GM23248 (cell line): ENCODE results near the gene GPN2. TPM values are rescaled to one million over a fixed set of nuclear protein-coding genes. Genes with fewer than 3 reads are reported as not detected.

Source experiments
- DNase-seq: peaks from one replicate; pipeline ENCODE4 v3.0.0-alpha.2; 2015
- H2AFZ ChIP-seq: fragments of 200-600 bp; sonication (generic); 2 replicates; pipeline ENCODE4 v1.6.1; 2016; ENCODE audit warnings: antibody characterized with exemption
- H3F3A ChIP-seq: fragments of 200-600 bp; sonication (generic); 2 replicates; pipeline ENCODE4 v1.6.1; 2016; ENCODE audit warnings: mild to moderate bottlenecking, antibody characterized with exemption, mixed run types; ENCODE audit not compliant: insufficient read depth
- H3K27ac ChIP-seq: fragments of 200-600 bp; sonication (generic); 2 replicates; pipeline ENCODE4 v1.5.1; 2016; ENCODE audit warnings: mild to moderate bottlenecking
- H3K27me3 ChIP-seq: fragments of 200-600 bp; sonication (generic); replicated peaks from 2 replicates; pipeline ENCODE4 v1.6.1; 2016; ENCODE audit warnings: mild to moderate bottlenecking; ENCODE audit not compliant: insufficient read depth
- H3K36me3 ChIP-seq: fragments of 200-600 bp; sonication (generic); 2 replicates; pipeline ENCODE4 v1.6.1; 2016; ENCODE audit warnings: low read depth, mild to moderate bottlenecking
- H3K4me1 ChIP-seq: fragments of 200-600 bp; sonication (generic); 2 replicates; pipeline ENCODE4 v1.6.1; 2016; ENCODE audit warnings: mild to moderate bottlenecking; ENCODE audit not compliant: insufficient read depth
- H3K4me2 ChIP-seq: fragments of 200-600 bp; sonication (generic); one replicate; pipeline ENCODE4 v1.6.1; 2016; ENCODE audit warnings: mild to moderate bottlenecking; ENCODE audit not compliant: unreplicated experiment
- H3K4me3 ChIP-seq: fragments of 200-600 bp; sonication (generic); 2 replicates; pipeline ENCODE4 v1.5.1; 2016; ENCODE audit warnings: mild to moderate bottlenecking
- H3K79me2 ChIP-seq: fragments of 200-600 bp; sonication (generic); 2 replicates; pipeline ENCODE4 v1.6.1; 2016; ENCODE audit warnings: mild to moderate bottlenecking; ENCODE audit not compliant: insufficient read depth
- H3K9ac ChIP-seq: fragments of 200-600 bp; sonication (generic); 2 replicates; pipeline ENCODE4 v1.6.1; 2016; ENCODE audit warnings: mild to moderate bottlenecking
- H3K9me2 ChIP-seq: fragments of 200-600 bp; sonication (generic); 2 replicates; pipeline ENCODE4 v1.6.1; 2016; ENCODE audit warnings: mixed run types, mild to moderate bottlenecking, moderate library complexity; ENCODE audit not compliant: insufficient read depth
- H3K9me3 ChIP-seq: fragments of 200-600 bp; sonication (generic); one replicate; pipeline ENCODE4 v1.6.1; 2017; ENCODE audit warnings: low read depth
- H4K20me1 ChIP-seq: fragments of 200-600 bp; sonication (generic); 2 replicates; pipeline ENCODE4 v1.6.0; 2016; ENCODE audit not compliant: insufficient read depth
- EZH2 ChIP-seq: fragments of 200-600 bp; sonication (generic); IDR thresholded peaks from 2 replicates; pipeline ENCODE4 v1.6.1; 2018; ENCODE audit warnings: antibody characterized with exemption, mild to moderate bottlenecking; ENCODE audit not compliant: insufficient read depth, poor library complexity, severe bottlenecking
- EZH2phosphoT487 ChIP-seq: fragments of 200-600 bp; sonication (generic); IDR thresholded peaks from 2 replicates; pipeline ENCODE4 v1.6.1; 2018; ENCODE audit warnings: antibody characterized with exemption, moderate library complexity, mild to moderate bottlenecking, low read depth; ENCODE audit not compliant: insufficient read depth
- WGBS, 2 experiments: methylation state at CpG; one replicate each; pipeline ENCODE4 v1.1.6; 2015 to 2017; ENCODE audit warnings: low lambda C conversion rate in 2 of 2, low coverage in 1 of 2; ENCODE audit errors: missing lambda C conversion rate in 2 of 2; 5-methylcytosine and 5-hydroxymethylcytosine counted together
- in situ Hi-C: fragments of 300-500 bp; cut with MboI; formaldehyde crosslinking; loops from 2 replicates; pipeline ENCODE4 v1.15.0; 2020
- polyA plus RNA-seq: library from polyadenylated mRNA; unstranded; fragments of >200 nt; fragmentation: Nextera tagmentation; extraction: Ambion mirVana; gene quantifications from 2 replicates; pipeline ENCODE4 v1.2.1, GENCODE V29; 2016
- total RNA-seq: library from RNA; depleted of rRNA; stranded (reverse); fragments of >200 nt; shearing (Covaris generic); gene quantifications from 2 replicates; pipeline ENCODE4 v1.2.3, GENCODE V29; 2014

GPN2 gene
- total and polyA plus RNA-seq, 2 experiments from 2014 or later, result 11.9 to 27.9 TPM

DNA sequence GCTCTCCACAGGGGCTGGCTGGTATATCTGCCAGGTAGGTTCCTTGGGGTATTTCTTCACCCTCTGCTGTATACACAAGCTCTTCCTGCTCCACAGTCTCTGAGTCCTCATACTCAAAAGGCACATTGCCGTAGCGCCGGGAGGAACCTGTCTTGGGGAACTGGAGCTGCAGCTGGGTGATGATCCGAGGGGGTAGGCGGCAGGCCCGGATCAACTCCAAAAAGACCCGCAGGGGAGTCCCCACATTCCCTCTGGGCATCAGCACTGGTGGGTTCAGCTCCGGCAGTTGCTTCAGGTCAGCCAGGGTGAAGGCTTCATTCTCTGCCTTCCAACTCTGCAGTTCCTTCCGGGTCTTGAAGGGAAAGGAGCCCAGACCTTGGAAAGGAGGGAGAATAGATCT lies 7.3 kb upstream of the GPN2 start:
- Histone ChIP-seq H2AFZ (no peak overlapping the region), H3K79me2 (peaks cover 67% of the 10 kb centered on the region), H3K9me3 (no peaks in the 10 kb centered on the region), H3K27me3 (no peaks in the 10 kb centered on the region), H3F3A (0 out of 2 replicates have a peak, but pooled peaks cover 4% of the 10 kb centered on the region), H3K4me3 (no peak overlapping the region), H3K9me2 (no peaks in the 10 kb centered on the region), H3K4me1 (peaks cover 14% of the 10 kb centered on the region), H3K36me3 (peaks cover 9% of the 10 kb centered on the region; the same call in 1 of the 2 replicates), H3K4me2 (no peak overlapping the region), H3K9ac (no peak overlapping the region), H4K20me1 (no peaks in the 10 kb centered on the region), H3K27ac (no peak overlapping the region)
- DNase-seq, result no peak
- WGBS, 2 experiments, result 94 to 98% methylated on average over 9 of the region's 9 CpGs
- in situ Hi-C loops, result no loop called here
- TF ChIP-seq EZH2phosphoT487 (no peak), EZH2 (no peak)

DNA sequence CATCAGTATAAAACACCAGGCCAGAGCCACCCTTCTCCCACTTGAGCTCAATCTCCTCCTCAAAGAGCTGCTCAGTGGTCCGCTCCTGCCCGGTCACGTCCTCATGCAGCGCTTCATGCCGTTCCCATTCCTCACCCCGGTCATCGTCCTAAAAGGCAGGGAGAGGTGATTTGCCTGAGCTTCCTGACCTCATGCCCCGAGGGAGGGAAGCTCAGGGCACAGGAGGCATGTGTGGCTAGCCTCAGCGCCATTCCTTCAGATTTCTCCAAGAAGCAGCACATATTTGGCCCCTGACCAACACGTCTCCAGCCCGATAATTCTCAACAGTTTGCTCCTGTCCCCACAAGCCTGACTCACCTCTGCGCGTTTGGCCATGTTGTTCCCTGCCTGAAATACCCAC lies 4.2 kb upstream of the GPN2 start:
- no peak overlapping the region for H2AFZ ChIP-seq
- H3K4me3 ChIP-seq, result no peak overlapping the region
- H3K36me3 ChIP-seq, result peaks cover 9% of the 10 kb centered on the region; the same call in 1 of the 2 replicates
- peaks cover 59% of the 10 kb centered on the region for H3K79me2 ChIP-seq
- in situ Hi-C loops, result no loop called here
- no peaks in the 10 kb centered on the region for H4K20me1 ChIP-seq
- no peak for DNase-seq
- peaks cover 10% of the 10 kb centered on the region for H3K4me1 ChIP-seq
- no peak overlapping the region for H3K4me2 ChIP-seq
- no peak overlapping the region for H3K27ac ChIP-seq
- H3K9me3 ChIP-seq, result no peaks in the 10 kb centered on the region
- H3K27me3 ChIP-seq, result no peaks in the 10 kb centered on the region
- no peak for TF ChIP-seq EZH2
- no peak for TF ChIP-seq EZH2phosphoT487
- no peak overlapping the region for H3K9ac ChIP-seq
- H3F3A ChIP-seq, result peaks cover 7% of the 10 kb centered on the region; the same call in 1 of the 2 replicates
- no peaks in the 10 kb centered on the region for H3K9me2 ChIP-seq
- 92 to 94% methylated on average over 13 of the region's 13 CpGs for WGBS, 2 experiments

DNA sequence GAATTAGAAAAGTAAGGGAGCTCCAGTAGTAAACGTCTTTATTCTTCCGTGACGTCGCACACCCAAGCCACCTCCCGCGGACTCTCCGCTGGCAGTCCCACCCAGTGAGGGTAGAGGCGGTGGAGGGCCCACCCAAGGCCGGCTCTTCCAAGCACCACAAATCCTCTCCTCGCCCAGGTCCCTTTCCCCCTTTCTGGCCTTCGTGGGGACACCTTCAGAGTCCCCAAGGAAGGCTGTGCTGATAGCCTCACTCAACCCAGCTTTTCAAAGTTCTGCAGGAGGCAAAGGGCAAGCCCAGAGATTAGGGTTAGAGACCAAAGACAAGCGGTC lies 349 bp upstream of the GPN2 start:
- Histone ChIP-seq H3K4me3 (peak overlapping the region; percentile 89), H2AFZ (peak overlapping the region; percentile 90), H3K36me3 (peaks cover 27% of the 10 kb centered on the region), H3K27ac (peak overlapping the region; percentile 80), H3K9me2 (no peaks in the 10 kb centered on the region), H3K9ac (peak overlapping the region; percentile 93), H3K79me2 (peaks cover 57% of the 10 kb centered on the region), H4K20me1 (no peaks in the 10 kb centered on the region), H3F3A (peaks cover 13% of the 10 kb centered on the region; the same call in 1 of the 2 replicates), H3K27me3 (no peaks in the 10 kb centered on the region), H3K9me3 (no peaks in the 10 kb centered on the region), H3K4me2 (peak overlapping the region; percentile 98), H3K4me1 (peaks cover 14% of the 10 kb centered on the region)
- no peak for TF ChIP-seq EZH2
- TF ChIP-seq EZH2phosphoT487, result no peak
- DNase-seq, result no peak
- in situ Hi-C loops, result no loop called here
- 3 to 7% methylated on average over 12 of the region's 12 CpGs for WGBS, 2 experiments

DNA sequence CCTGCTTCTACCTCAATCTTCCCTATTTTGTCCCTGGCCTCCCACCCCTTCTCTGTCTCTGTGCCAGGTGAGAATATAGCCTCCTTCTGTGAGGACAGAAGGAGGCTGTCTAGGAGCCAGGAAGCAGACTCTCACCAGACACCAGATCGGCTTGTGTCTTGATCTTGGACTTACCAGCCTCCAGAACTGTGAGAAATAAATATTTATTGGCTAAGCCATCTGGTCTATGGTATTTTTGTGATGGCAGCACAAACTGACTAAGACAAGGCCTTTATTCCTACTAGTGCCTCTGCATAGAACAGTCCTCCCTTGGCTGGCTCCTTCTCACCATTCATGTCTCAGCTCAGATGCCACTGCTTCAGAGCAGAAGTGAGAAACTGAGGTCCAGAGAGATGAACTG lies 1.9 kb downstream of the GPN2 start:
- peaks cover 13% of the 10 kb centered on the region; the same call in 1 of the 2 replicates for H3F3A ChIP-seq
- in situ Hi-C loops, result no loop called here
- no peaks in the 10 kb centered on the region for H3K9me2 ChIP-seq
- H3K4me2 ChIP-seq, result peak overlapping the region; percentile 98
- no peak overlapping the region for H3K4me3 ChIP-seq
- H3K4me1 ChIP-seq, result peaks cover 14% of the 10 kb centered on the region
- H3K79me2 ChIP-seq, result peaks cover 63% of the 10 kb centered on the region
- H4K20me1 ChIP-seq, result no peaks in the 10 kb centered on the region
- 33 to 38% methylated on average over 1 of the region's 1 CpG for WGBS, 2 experiments
- H3K9ac ChIP-seq, result peak overlapping the region; percentile 93
- no peaks in the 10 kb centered on the region for H3K27me3 ChIP-seq
- H3K36me3 ChIP-seq, result peaks cover 42% of the 10 kb centered on the region
- no peaks in the 10 kb centered on the region for H3K9me3 ChIP-seq
- no peak for DNase-seq
- H2AFZ ChIP-seq, result no peak overlapping the region
- H3K27ac ChIP-seq, result no peak overlapping the region
- TF ChIP-seq EZH2, result no peak

DNA sequence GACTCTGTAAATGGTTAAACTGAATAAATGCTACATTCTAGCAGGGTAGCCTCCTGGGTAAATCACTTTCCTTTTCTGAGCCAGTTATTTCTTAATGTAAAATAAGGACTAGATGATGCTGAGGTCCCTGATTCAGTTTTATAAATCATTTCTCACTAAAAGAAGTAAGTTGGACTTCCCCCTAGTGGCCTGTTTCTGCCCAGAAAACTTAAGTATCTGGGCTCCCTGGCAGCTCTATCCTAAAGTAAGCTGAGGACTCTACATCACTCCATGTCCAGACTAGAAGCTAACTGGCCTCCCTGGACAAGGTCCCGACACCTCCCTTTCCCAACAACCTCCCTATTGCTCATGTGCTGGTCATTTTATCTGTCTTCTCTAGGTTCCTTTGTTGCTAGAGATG lies 3.0 kb downstream of the GPN2 start:
- Histone ChIP-seq H3K9ac (no peak overlapping the region), H3K4me2 (no peak overlapping the region), H3K27ac (no peak overlapping the region), H3F3A (peaks cover 13% of the 10 kb centered on the region; the same call in 1 of the 2 replicates), H4K20me1 (no peaks in the 10 kb centered on the region), H2AFZ (no peak overlapping the region), H3K79me2 (peaks cover 66% of the 10 kb centered on the region), H3K9me2 (no peaks in the 10 kb centered on the region), H3K27me3 (no peaks in the 10 kb centered on the region), H3K36me3 (peaks cover 43% of the 10 kb centered on the region), H3K4me3 (no peak overlapping the region), H3K4me1 (peaks cover 14% of the 10 kb centered on the region), H3K9me3 (no peaks in the 10 kb centered on the region)
- peak; percentile 80 for DNase-seq
- TF ChIP-seq EZH2phosphoT487 (no peak), EZH2 (no peak)
- 95 to 100% methylated on average over 1 of the region's 1 CpG for WGBS, 2 experiments
- in situ Hi-C loops, result no loop called here
